Endothelial cell of umbilical vein (primary cell): ENCODE results near the gene LAMA5. TPM values are rescaled to one million over a fixed set of nuclear protein-coding genes. Genes with fewer than 3 reads are reported as not detected.

Source experiments
- BruUV-seq: library from RNA; stranded (reverse); fragments of 400-500 nt; replicated peaks from 2 replicates; lab custom pipeline; 2021; lab: Mats Ljungman, UMichigan
- CTCF ChIA-PET: fragments of 300-600, 350-600 bp; sonication (Branson Sonifier 250); formaldehyde crosslinking; loops from one replicate; lab custom pipeline; 2021; ENCODE audit warnings: antibody characterized with exemption, inconsistent platforms; lab: Charles Lee
- POLR2A ChIA-PET: fragments of 300-600, 350-600 bp; sonication (Branson Sonifier 250); formaldehyde crosslinking; loops from one replicate; lab custom pipeline; 2021; ENCODE audit warnings: antibody characterized with exemption, inconsistent platforms; lab: Charles Lee
- DNase-seq: peaks from one replicate; pipeline ENCODE4 v3.0.0-alpha.2; 2011; ENCODE audit warnings: low read depth, low spot score
- FAIRE-seq: peaks from 2 replicates; lab custom pipeline; 2011; peaks lifted over from hg19 to GRCh38; lab: Jason Lieb, UNC
- H2AFZ ChIP-seq: 2 replicates; pipeline ENCODE4 v1.6.0; 2012; ENCODE audit warnings: low read depth, low read length, control low read depth, inconsistent platforms
- H3K27ac ChIP-seq: 2 replicates; pipeline ENCODE4 v1.5.1; 2011; ENCODE audit warnings: low read depth, mild to moderate bottlenecking, control low read depth, low read length, moderate library complexity; ENCODE audit not compliant: insufficient read depth
- H3K27me3 ChIP-seq, 2 experiments: 2 replicates each; pipeline versions ENCODE4 v1.6.0 to v1.6.1; 2011; ENCODE audit warnings: low read length in 2 of 2, mixed read lengths in 1 of 2; ENCODE audit not compliant: control insufficient read depth in 2 of 2, insufficient read depth in 2 of 2
- H3K36me3 ChIP-seq, 2 experiments: 2 replicates in 1 of 2; 3 replicates in 1 of 2; pipeline ENCODE4 v1.5.1; 2011; ENCODE audit warnings: low read length in 2 of 2, mild to moderate bottlenecking in 1 of 2, moderate library complexity in 1 of 2; ENCODE audit not compliant: control insufficient read depth in 2 of 2, insufficient read depth in 2 of 2; ENCODE audit errors: extremely low read depth in 1 of 2
- H3K4me1 ChIP-seq: 3 replicates; pipeline ENCODE4 v1.5.1; 2011; ENCODE audit warnings: mild to moderate bottlenecking, low read length; ENCODE audit not compliant: control insufficient read depth, insufficient read depth; ENCODE audit errors: extremely low read depth
- H3K4me2 ChIP-seq: 2 replicates; pipeline ENCODE4 v1.6.1; 2011; ENCODE audit warnings: low read length, control low read depth, mixed read lengths; ENCODE audit not compliant: insufficient read depth
- H3K4me3 ChIP-seq, 3 experiments: fragments of 200-600 bp in 1 of 3; sonication (generic), shearing (Covaris generic) in 1 of 3; replicated peaks in 1 of 3; 2 replicates each; pipeline ENCODE4 v1.5.1; 2011 to 2016; ENCODE audit warnings: control low read depth in 3 of 3, low read length in 3 of 3, mild to moderate bottlenecking in 2 of 3, inconsistent platforms in 1 of 3, low read depth in 1 of 3, moderate library complexity in 1 of 3; ENCODE audit not compliant: insufficient read depth in 1 of 3
- H3K79me2 ChIP-seq: 2 replicates; pipeline ENCODE4 v1.6.0; 2012; ENCODE audit warnings: low read length, inconsistent platforms; ENCODE audit not compliant: control insufficient read depth, insufficient read depth
- H3K9ac ChIP-seq: replicated peaks from 2 replicates; pipeline ENCODE3; 2011; ENCODE audit warnings: low read length, control low read depth; ENCODE audit not compliant: insufficient read depth; ENCODE audit errors: extremely low read depth
- H3K9me1 ChIP-seq: replicated peaks from 3 replicates; pipeline ENCODE4 v1.6.0; 2011; ENCODE audit warnings: mild to moderate bottlenecking, low read length; ENCODE audit not compliant: control insufficient read depth, insufficient read depth; ENCODE audit errors: extremely low read depth
- H3K9me3 ChIP-seq: replicated peaks from 2 replicates; pipeline ENCODE4 v1.5.1; 2012; ENCODE audit warnings: low read length, inconsistent platforms; ENCODE audit not compliant: control insufficient read depth, insufficient read depth
- H4K20me1 ChIP-seq: replicated peaks from 2 replicates; pipeline ENCODE3; 2011; ENCODE audit warnings: mild to moderate bottlenecking, low read length; ENCODE audit not compliant: control insufficient read depth, insufficient read depth; ENCODE audit errors: extremely low read depth
- FOS ChIP-seq: IDR thresholded peaks from 2 replicates; pipeline ENCODE4 v1.6.1; 2011; ENCODE audit warnings: mild to moderate bottlenecking, low read length, moderate library complexity, borderline replicate concordance; ENCODE audit not compliant: insufficient read depth
- JUN ChIP-seq: IDR thresholded peaks from 2 replicates; pipeline ENCODE4 v1.6.1; 2011; ENCODE audit warnings: borderline replicate concordance, low read depth; ENCODE audit not compliant: insufficient read length, insufficient read depth
- MYC ChIP-seq: IDR thresholded peaks from one replicate; pipeline ENCODE4 v1.6.1; 2011; ENCODE audit warnings: mild to moderate bottlenecking, low read depth, low read length
- POLR2A ChIP-seq: IDR thresholded peaks from 2 replicates; pipeline ENCODE4 v1.6.1; 2012; ENCODE audit warnings: low read depth, mild to moderate bottlenecking, control low read depth, low read length
- POLR2AphosphoS5 ChIP-seq: IDR thresholded peaks from 2 replicates; pipeline ENCODE4 v1.6.1; 2012; ENCODE audit warnings: low read depth, mild to moderate bottlenecking, control low read depth, low read length, moderate library complexity; ENCODE audit not compliant: insufficient read depth
- dilution Hi-C: fragments of 300-500 bp; cut with MboI; formaldehyde crosslinking; loops from one replicate; pipeline ENCODE4 v1.15.0; 2019; ENCODE audit warnings: low sequenced_read_pairs; ENCODE audit not compliant: extremely low pct_ligation_motif_present
- intact Hi-C: fragments of 100-400 bp; cut with micrococcal nuclease; formaldehyde crosslinking; loops from one replicate; pipeline ENCODE4 v1.10.0; 2022
- polyA plus RNA-seq, 4 experiments: library from polyadenylated mRNA; depleted of rRNA in 3 of 4; stranded (reverse) in 3 of 4; unstranded in 1 of 4; fragments of >200 nt; gene quantifications; 2 replicates each; pipeline versions ENCODE4 v1.2.1 to v1.2.3, GENCODE V29; 2011 to 2012; ENCODE audit warnings: missing spikeins in 1 of 4
- total RNA-seq: library from RNA; stranded (reverse); gene quantifications from 2 replicates; pipeline ENCODE4 v1.2.3, GENCODE V29; 2021
- TF ChIP-seq, protein P1 (sequence below), 2 donors: IDR thresholded peaks; 1 replicate in 1 of 2; 2 replicates in 1 of 2; pipeline ENCODE4 v1.5.1; 2011; ENCODE audit warnings: low read length in 2 of 2, mild to moderate bottlenecking in 2 of 2, moderate library complexity in 2 of 2, control low read depth in 1 of 2, inconsistent platforms in 1 of 2, low read depth in 1 of 2; ENCODE audit not compliant: insufficient read depth in 1 of 2; ENCODE audit errors: extremely low read depth in 1 of 2

The LAMA5 gene
- total and polyA plus RNA-seq, 2 donors (not counting 3 experiments of a cell fraction or from before 2014, with no cell fraction given) = 24.0 to 145 TPM

DNA sequence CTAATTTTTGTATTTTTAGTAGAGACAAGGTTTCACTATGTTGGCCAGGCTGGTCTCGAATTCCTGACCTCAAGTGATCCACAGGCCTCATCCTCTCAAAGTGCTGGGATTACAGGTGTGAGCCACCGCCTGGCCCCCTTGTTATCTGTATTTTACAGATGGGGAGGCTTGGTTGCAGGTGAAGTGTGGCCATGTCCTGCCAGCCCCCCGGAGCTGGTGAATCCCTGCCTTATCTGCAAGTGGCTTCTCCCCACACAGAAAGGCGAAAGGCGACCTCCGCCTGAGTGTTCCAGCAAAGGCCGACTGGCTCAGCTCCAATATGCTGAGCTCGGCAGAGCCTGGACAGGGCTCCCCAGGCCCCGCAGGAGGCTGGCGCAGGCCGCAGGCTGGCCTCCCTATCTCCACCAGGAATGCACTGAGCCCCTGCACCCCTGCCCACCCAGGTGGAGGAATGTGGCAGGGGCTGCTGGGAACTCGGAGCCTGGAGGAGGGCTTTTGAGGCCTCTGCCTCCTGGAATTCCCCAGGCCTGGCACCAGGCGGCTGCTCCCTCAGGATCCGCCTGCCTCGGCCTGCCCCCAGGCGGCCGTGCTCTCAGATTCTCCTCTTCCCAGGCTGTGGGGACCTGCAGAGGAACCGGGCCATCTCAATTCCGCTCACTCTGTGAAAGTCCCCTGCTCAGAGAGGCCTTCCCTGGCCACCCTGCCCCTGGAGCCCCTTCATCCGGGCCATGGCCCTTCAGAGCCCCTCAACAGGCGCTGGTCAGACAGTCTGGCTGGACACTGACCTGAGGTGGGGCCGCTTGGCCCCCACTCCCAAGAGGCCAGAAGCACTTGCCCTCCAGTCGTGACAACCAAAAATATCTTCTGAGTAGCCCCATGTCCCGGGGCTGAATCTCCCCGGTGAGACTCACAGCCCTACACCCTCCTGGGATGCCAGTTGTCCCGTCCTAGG lies 9.3 kb upstream of the LAMA5 start:
- H3K9ac ChIP-seq = no peak overlapping the region
- no TSS peak for BruUV-seq

More for the DNA sequence above, 9.3 kb upstream of the LAMA5 start:
- FAIRE-seq = peak; percentile 49
- ChIA-PET CTCF (interaction anchor here (0.8 to 9.9 kb wide), 14 partner anchors 10 to 365 kb away, joined by 3 to 179 read pairs (median 9); partner anchors contain the start of genes ADRM1, LAMA5 and RPS21), POLR2A (interaction anchor here (0.6 to 0.8 kb wide), 2 partner anchors 12 to 343 kb away, joined by 3 to 5 read pairs; no protein-coding TSS in a partner anchor)
- Histone ChIP-seq H4K20me1 (no peaks in the 10 kb centered on the region), H3K4me3 (no peak overlapping the region), H2AFZ (no peak overlapping the region), H3K79me2 (no peaks in the 10 kb centered on the region), H3K9me1 (no peaks in the 10 kb centered on the region), H3K9me3 (no peaks in the 10 kb centered on the region), H3K36me3 (no peaks in the 10 kb centered on the region), H3K27ac (no peak overlapping the region), H3K27me3 (no peaks in the 10 kb centered on the region), H3K4me2 (no peak overlapping the region), H3K4me1 (peaks cover 11% of the 10 kb centered on the region)
- intact Hi-C loops (no loop called here), dilution Hi-C loops (no loop called here)
- DNase-seq = no peak
- TF ChIP-seq POLR2A (no peak), MYC (no peak), JUN (no peak), FOS (no peak), POLR2AphosphoS5 (no peak)
- TF ChIP-seq, protein P1, sequence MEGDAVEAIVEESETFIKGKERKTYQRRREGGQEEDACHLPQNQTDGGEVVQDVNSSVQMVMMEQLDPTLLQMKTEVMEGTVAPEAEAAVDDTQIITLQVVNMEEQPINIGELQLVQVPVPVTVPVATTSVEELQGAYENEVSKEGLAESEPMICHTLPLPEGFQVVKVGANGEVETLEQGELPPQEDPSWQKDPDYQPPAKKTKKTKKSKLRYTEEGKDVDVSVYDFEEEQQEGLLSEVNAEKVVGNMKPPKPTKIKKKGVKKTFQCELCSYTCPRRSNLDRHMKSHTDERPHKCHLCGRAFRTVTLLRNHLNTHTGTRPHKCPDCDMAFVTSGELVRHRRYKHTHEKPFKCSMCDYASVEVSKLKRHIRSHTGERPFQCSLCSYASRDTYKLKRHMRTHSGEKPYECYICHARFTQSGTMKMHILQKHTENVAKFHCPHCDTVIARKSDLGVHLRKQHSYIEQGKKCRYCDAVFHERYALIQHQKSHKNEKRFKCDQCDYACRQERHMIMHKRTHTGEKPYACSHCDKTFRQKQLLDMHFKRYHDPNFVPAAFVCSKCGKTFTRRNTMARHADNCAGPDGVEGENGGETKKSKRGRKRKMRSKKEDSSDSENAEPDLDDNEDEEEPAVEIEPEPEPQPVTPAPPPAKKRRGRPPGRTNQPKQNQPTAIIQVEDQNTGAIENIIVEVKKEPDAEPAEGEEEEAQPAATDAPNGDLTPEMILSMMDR (IDR thresholded peaks at IDR 0.05; ENCODE audit: extremely low read depth in 1 of 2, insufficient read depth in 1 of 2, low read depth in 1 of 2, low read length in 2 of 2) = peak; percentile 27 to 57
